ENCODE measurements around the gene INVS.
A peak's percentile ranks its signal among the peaks of the same experiment; 100 is the strongest.
"Not testable (repeated sequence)": the region's sequence is repeated elsewhere in the genome, so short reads cannot be mapped to it uniquely, and the experiment has no call there.

The INVS gene

GRCh38 chr9:100098887-100099721 is at the start of gene INVS, which contains the start of gene ERP44:
INVS (plus strand) TSS chr9:100099243; CDS start chr9:100104522, 5,279 bp downstream.
ERP44 (minus strand) TSS chr9:100099000; CDS start chr9:100098840, 160 bp downstream.
- H3K4me3 ChIP-seq (replicated peaks in 1 of 2; ENCODE audit: low read depth in 2 of 2, low read length in 2 of 2) = peak within 1 kb of the TSS; percentile 69 to 100
- peak; percentile 99 for DNase-seq (ENCODE audit: low read depth in 2 of 2)
- TF ChIP-seq CTCF (IDR thresholded peaks at IDR 0.05; ENCODE audit: low read depth, low read length) = no peak

GRCh38 chr9:100049551-100049950 is 49.5 kb upstream of the INVS start:
- no peak overlapping the region for H3K4me3 ChIP-seq (replicated peaks in 1 of 2; ENCODE audit: low read depth in 2 of 2, low read length in 2 of 2)
- TF ChIP-seq CTCF (IDR thresholded peaks at IDR 0.05; ENCODE audit: low read depth, low read length) = no peak
- DNase-seq (ENCODE audit: low read depth in 2 of 2) = no peak

GRCh38 chr9:100052375-100052774 is 46.7 kb upstream of the INVS start:
- no peak for DNase-seq (ENCODE audit: low read depth in 2 of 2)
- no peak for TF ChIP-seq CTCF (IDR thresholded peaks at IDR 0.05; ENCODE audit: low read depth, low read length)
- no peak overlapping the region for H3K4me3 ChIP-seq (replicated peaks in 1 of 2; ENCODE audit: low read depth in 2 of 2, low read length in 2 of 2)

GRCh38 chr9:100056561-100056960 is 42.5 kb upstream of the INVS start:
- no peak for DNase-seq (ENCODE audit: low read depth in 2 of 2)
- TF ChIP-seq CTCF (IDR thresholded peaks at IDR 0.05; ENCODE audit: low read depth, low read length) = no peak
- H3K4me3 ChIP-seq (replicated peaks in 1 of 2; ENCODE audit: low read depth in 2 of 2, low read length in 2 of 2) = no peak overlapping the region

- H3K4me3 ChIP-seq (replicated peaks in 1 of 2; ENCODE audit: low read depth in 2 of 2, low read length in 2 of 2) = no peak overlapping the region
- no peak for DNase-seq (ENCODE audit: low read depth in 2 of 2)
- no peak for TF ChIP-seq CTCF (IDR thresholded peaks at IDR 0.05; ENCODE audit: low read depth, low read length)
Measured at GRCh38 chr9:100057624-100058023, 41.4 kb upstream of the INVS start.

- no peak for TF ChIP-seq CTCF (IDR thresholded peaks at IDR 0.05; ENCODE audit: low read depth, low read length)
- H3K4me3 ChIP-seq (replicated peaks in 1 of 2; ENCODE audit: low read depth in 2 of 2, low read length in 2 of 2) = no peak overlapping the region
- DNase-seq (ENCODE audit: low read depth in 2 of 2) = no peak
Measured at GRCh38 chr9:100058699-100059579, 40.1 kb upstream of the INVS start.

- DNase-seq (ENCODE audit: low read depth in 2 of 2); H3K4me3 ChIP-seq (replicated peaks in 1 of 2; ENCODE audit: low read depth in 2 of 2, low read length in 2 of 2): not testable (repeated sequence)
Measured at GRCh38 chr9:100062683-100063082, 36.4 kb upstream of the INVS start.
